Endothelial cell of umbilical vein (primary cell): Measurements from ENCODE around the gene RPL23. TPM values are rescaled to one million over a fixed set of nuclear protein-coding genes. Genes with fewer than 3 reads are reported as not detected.

Experiments used
- BruUV-seq: library from RNA; stranded (reverse); fragments of 400-500 nt; replicated peaks from 2 replicates; lab custom pipeline; 2021; lab: Mats Ljungman, UMichigan
- CTCF ChIA-PET: fragments of 300-600, 350-600 bp; sonication (Branson Sonifier 250); formaldehyde crosslinking; loops from one replicate; lab custom pipeline; 2021; ENCODE audit warnings: antibody characterized with exemption, inconsistent platforms; lab: Charles Lee
- POLR2A ChIA-PET: fragments of 300-600, 350-600 bp; sonication (Branson Sonifier 250); formaldehyde crosslinking; loops from one replicate; lab custom pipeline; 2021; ENCODE audit warnings: antibody characterized with exemption, inconsistent platforms; lab: Charles Lee
- DNase-seq: peaks from one replicate; pipeline ENCODE4 v3.0.0-alpha.2; 2011; ENCODE audit warnings: low read depth, low spot score
- FAIRE-seq: peaks from 2 replicates; lab custom pipeline; 2011; peaks lifted over from hg19 to GRCh38; lab: Jason Lieb, UNC
- H2AFZ ChIP-seq: 2 replicates; pipeline ENCODE4 v1.6.0; 2012; ENCODE audit warnings: low read depth, low read length, control low read depth, inconsistent platforms
- H3K27ac ChIP-seq: 2 replicates; pipeline ENCODE4 v1.5.1; 2011; ENCODE audit warnings: low read depth, mild to moderate bottlenecking, control low read depth, low read length, moderate library complexity; ENCODE audit not compliant: insufficient read depth
- H3K27me3 ChIP-seq, 2 experiments: 2 replicates each; pipeline versions ENCODE4 v1.6.0 to v1.6.1; 2011; ENCODE audit warnings: low read length in 2 of 2, mixed read lengths in 1 of 2; ENCODE audit not compliant: control insufficient read depth in 2 of 2, insufficient read depth in 2 of 2
- H3K36me3 ChIP-seq, 2 experiments: 2 replicates in 1 of 2; 3 replicates in 1 of 2; pipeline ENCODE4 v1.5.1; 2011; ENCODE audit warnings: low read length in 2 of 2, mild to moderate bottlenecking in 1 of 2, moderate library complexity in 1 of 2; ENCODE audit not compliant: control insufficient read depth in 2 of 2, insufficient read depth in 2 of 2; ENCODE audit errors: extremely low read depth in 1 of 2
- H3K4me1 ChIP-seq: 3 replicates; pipeline ENCODE4 v1.5.1; 2011; ENCODE audit warnings: mild to moderate bottlenecking, low read length; ENCODE audit not compliant: control insufficient read depth, insufficient read depth; ENCODE audit errors: extremely low read depth
- H3K4me2 ChIP-seq: 2 replicates; pipeline ENCODE4 v1.6.1; 2011; ENCODE audit warnings: low read length, control low read depth, mixed read lengths; ENCODE audit not compliant: insufficient read depth
- H3K4me3 ChIP-seq, 3 experiments: fragments of 200-600 bp in 1 of 3; sonication (generic), shearing (Covaris generic) in 1 of 3; replicated peaks in 1 of 3; 2 replicates each; pipeline ENCODE4 v1.5.1; 2011 to 2016; ENCODE audit warnings: control low read depth in 3 of 3, low read length in 3 of 3, mild to moderate bottlenecking in 2 of 3, inconsistent platforms in 1 of 3, low read depth in 1 of 3, moderate library complexity in 1 of 3; ENCODE audit not compliant: insufficient read depth in 1 of 3
- H3K79me2 ChIP-seq: 2 replicates; pipeline ENCODE4 v1.6.0; 2012; ENCODE audit warnings: low read length, inconsistent platforms; ENCODE audit not compliant: control insufficient read depth, insufficient read depth
- H3K9ac ChIP-seq: replicated peaks from 2 replicates; pipeline ENCODE3; 2011; ENCODE audit warnings: low read length, control low read depth; ENCODE audit not compliant: insufficient read depth; ENCODE audit errors: extremely low read depth
- H3K9me1 ChIP-seq: replicated peaks from 3 replicates; pipeline ENCODE4 v1.6.0; 2011; ENCODE audit warnings: mild to moderate bottlenecking, low read length; ENCODE audit not compliant: control insufficient read depth, insufficient read depth; ENCODE audit errors: extremely low read depth
- H3K9me3 ChIP-seq: replicated peaks from 2 replicates; pipeline ENCODE4 v1.5.1; 2012; ENCODE audit warnings: low read length, inconsistent platforms; ENCODE audit not compliant: control insufficient read depth, insufficient read depth
- H4K20me1 ChIP-seq: replicated peaks from 2 replicates; pipeline ENCODE3; 2011; ENCODE audit warnings: mild to moderate bottlenecking, low read length; ENCODE audit not compliant: control insufficient read depth, insufficient read depth; ENCODE audit errors: extremely low read depth
- EZH2 ChIP-seq: IDR thresholded peaks from 2 replicates; pipeline ENCODE4 v1.6.1; 2012; ENCODE audit warnings: borderline replicate concordance, low read depth, mild to moderate bottlenecking, moderate library complexity, low read length, inconsistent platforms; ENCODE audit not compliant: severe bottlenecking
- FOS ChIP-seq: IDR thresholded peaks from 2 replicates; pipeline ENCODE4 v1.6.1; 2011; ENCODE audit warnings: mild to moderate bottlenecking, low read length, moderate library complexity, borderline replicate concordance; ENCODE audit not compliant: insufficient read depth
- GATA2 ChIP-seq: IDR thresholded peaks from 2 replicates; pipeline ENCODE4 v1.7.0; 2011; ENCODE audit warnings: low read depth, mild to moderate bottlenecking, moderate library complexity, mixed read lengths, low read length; ENCODE audit not compliant: insufficient read length, insufficient read depth
- JUN ChIP-seq: IDR thresholded peaks from 2 replicates; pipeline ENCODE4 v1.6.1; 2011; ENCODE audit warnings: borderline replicate concordance, low read depth; ENCODE audit not compliant: insufficient read length, insufficient read depth
- MYC ChIP-seq: IDR thresholded peaks from one replicate; pipeline ENCODE4 v1.6.1; 2011; ENCODE audit warnings: mild to moderate bottlenecking, low read depth, low read length
- POLR2A ChIP-seq: IDR thresholded peaks from 2 replicates; pipeline ENCODE4 v1.6.1; 2012; ENCODE audit warnings: low read depth, mild to moderate bottlenecking, control low read depth, low read length
- POLR2AphosphoS5 ChIP-seq: IDR thresholded peaks from 2 replicates; pipeline ENCODE4 v1.6.1; 2012; ENCODE audit warnings: low read depth, mild to moderate bottlenecking, control low read depth, low read length, moderate library complexity; ENCODE audit not compliant: insufficient read depth
- dilution Hi-C: fragments of 300-500 bp; cut with MboI; formaldehyde crosslinking; loops from one replicate; pipeline ENCODE4 v1.15.0; 2019; ENCODE audit warnings: low sequenced_read_pairs; ENCODE audit not compliant: extremely low pct_ligation_motif_present
- intact Hi-C: fragments of 100-400 bp; cut with micrococcal nuclease; formaldehyde crosslinking; loops from one replicate; pipeline ENCODE4 v1.10.0; 2022
- polyA plus RNA-seq, 4 experiments: library from polyadenylated mRNA; depleted of rRNA in 3 of 4; stranded (reverse) in 3 of 4; unstranded in 1 of 4; fragments of >200 nt; gene quantifications; 2 replicates each; pipeline versions ENCODE4 v1.2.1 to v1.2.3, GENCODE V29; 2011 to 2012; ENCODE audit warnings: missing spikeins in 1 of 4
- total RNA-seq: library from RNA; stranded (reverse); gene quantifications from 2 replicates; pipeline ENCODE4 v1.2.3, GENCODE V29; 2021
- TF ChIP-seq, protein P1 (sequence below), 2 donors: IDR thresholded peaks; 1 replicate in 1 of 2; 2 replicates in 1 of 2; pipeline ENCODE4 v1.5.1; 2011; ENCODE audit warnings: low read length in 2 of 2, mild to moderate bottlenecking in 2 of 2, moderate library complexity in 2 of 2, control low read depth in 1 of 2, inconsistent platforms in 1 of 2, low read depth in 1 of 2; ENCODE audit not compliant: insufficient read depth in 1 of 2; ENCODE audit errors: extremely low read depth in 1 of 2
- TF ChIP-seq, protein P2 (sequence below): IDR thresholded peaks from 2 replicates; pipeline ENCODE4 v1.6.1; 2011; ENCODE audit not compliant: insufficient read depth, insufficient read length

Gene RPL23
- total and polyA plus RNA-seq, 2 donors (not counting 3 experiments of a cell fraction or from before 2014, with no cell fraction given) = 1,292 to 1,847 TPM

DNA sequence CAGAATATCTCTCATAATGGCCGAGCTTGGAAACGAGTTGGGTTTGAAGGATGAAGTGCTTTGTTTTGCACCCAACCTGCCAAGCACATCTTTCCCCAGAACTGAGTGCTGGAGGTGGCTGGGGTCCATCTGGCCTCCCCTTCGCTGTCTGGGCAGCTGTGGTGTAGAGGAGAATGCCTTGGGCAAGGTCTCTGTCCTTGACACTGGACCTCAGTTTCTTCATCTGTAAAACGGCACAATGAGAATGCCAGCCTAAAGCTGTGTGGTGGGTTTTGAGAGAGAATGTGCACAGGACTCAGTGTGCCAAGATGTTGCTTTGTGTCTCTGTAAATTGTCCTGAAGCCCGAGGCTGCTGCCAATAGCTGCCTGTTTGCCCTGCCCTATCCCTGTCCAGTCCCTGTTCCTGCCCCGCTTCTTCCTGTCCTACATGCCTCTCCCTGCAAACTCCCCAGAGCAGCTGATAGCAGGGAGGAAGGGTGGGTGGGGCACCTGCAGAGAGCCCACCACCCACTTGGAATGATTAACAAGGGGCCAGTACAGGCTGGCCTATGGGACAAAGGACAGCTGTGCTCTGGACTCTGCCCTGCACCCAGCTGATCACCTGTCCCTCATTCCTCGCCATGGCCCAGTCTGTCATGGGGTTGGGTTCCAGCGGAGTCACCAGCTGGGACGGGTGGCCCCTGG is 31.7 kb upstream of the RPL23 start:
- H4K20me1 ChIP-seq = no peaks in the 10 kb centered on the region

More for the DNA sequence above, 31.7 kb upstream of the RPL23 start:
- FAIRE-seq = no peak
- H3K4me2 ChIP-seq = no peak overlapping the region
- H3K9ac ChIP-seq = no peak overlapping the region
- ChIA-PET POLR2A (no interaction called here), CTCF (interaction anchor here (1.0 to 1.8 kb wide), 4 partner anchors 9 to 15 kb away, joined by 3 to 5 read pairs (median 5); partner anchors contain the start of gene LASP1)
- TF ChIP-seq FOS = no peak
- no peak for TF ChIP-seq MYC
- no peak for TF ChIP-seq POLR2A
- TF ChIP-seq, protein P1, sequence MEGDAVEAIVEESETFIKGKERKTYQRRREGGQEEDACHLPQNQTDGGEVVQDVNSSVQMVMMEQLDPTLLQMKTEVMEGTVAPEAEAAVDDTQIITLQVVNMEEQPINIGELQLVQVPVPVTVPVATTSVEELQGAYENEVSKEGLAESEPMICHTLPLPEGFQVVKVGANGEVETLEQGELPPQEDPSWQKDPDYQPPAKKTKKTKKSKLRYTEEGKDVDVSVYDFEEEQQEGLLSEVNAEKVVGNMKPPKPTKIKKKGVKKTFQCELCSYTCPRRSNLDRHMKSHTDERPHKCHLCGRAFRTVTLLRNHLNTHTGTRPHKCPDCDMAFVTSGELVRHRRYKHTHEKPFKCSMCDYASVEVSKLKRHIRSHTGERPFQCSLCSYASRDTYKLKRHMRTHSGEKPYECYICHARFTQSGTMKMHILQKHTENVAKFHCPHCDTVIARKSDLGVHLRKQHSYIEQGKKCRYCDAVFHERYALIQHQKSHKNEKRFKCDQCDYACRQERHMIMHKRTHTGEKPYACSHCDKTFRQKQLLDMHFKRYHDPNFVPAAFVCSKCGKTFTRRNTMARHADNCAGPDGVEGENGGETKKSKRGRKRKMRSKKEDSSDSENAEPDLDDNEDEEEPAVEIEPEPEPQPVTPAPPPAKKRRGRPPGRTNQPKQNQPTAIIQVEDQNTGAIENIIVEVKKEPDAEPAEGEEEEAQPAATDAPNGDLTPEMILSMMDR (IDR thresholded peaks at IDR 0.05; ENCODE audit: extremely low read depth in 1 of 2, insufficient read depth in 1 of 2, low read depth in 1 of 2, low read length in 2 of 2) = no peak
- TF ChIP-seq EZH2 = no peak
- no peak for TF ChIP-seq JUN
- TF ChIP-seq, protein P2, sequence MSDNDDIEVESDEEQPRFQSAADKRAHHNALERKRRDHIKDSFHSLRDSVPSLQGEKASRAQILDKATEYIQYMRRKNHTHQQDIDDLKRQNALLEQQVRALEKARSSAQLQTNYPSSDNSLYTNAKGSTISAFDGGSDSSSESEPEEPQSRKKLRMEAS = no peak
- no peak for TF ChIP-seq POLR2AphosphoS5
- TF ChIP-seq GATA2 = no peak
- dilution Hi-C loops (no loop called here), intact Hi-C loops (no loop called here)
- no peak overlapping the region for H3K4me3 ChIP-seq
- no peak overlapping the region for H3K27ac ChIP-seq
- H2AFZ ChIP-seq = no peak overlapping the region
- H3K4me1 ChIP-seq = peaks cover 21% of the 10 kb centered on the region
- H3K9me1 ChIP-seq = no peaks in the 10 kb centered on the region
- H3K9me3 ChIP-seq = no peaks in the 10 kb centered on the region
- no peak for DNase-seq
- BruUV-seq = no TSS peak
- peaks cover 11 to 39% of the 10 kb centered on the region in 2 experiments for H3K36me3 ChIP-seq
- H3K27me3 ChIP-seq = no peaks in the 10 kb centered on the region
- H3K79me2 ChIP-seq = peaks cover 86% of the 10 kb centered on the region
